Activated naive CD8-positive, alpha-beta T cell treated with anti-CD3 and anti-CD28 coated beads for 36 hours (primary cell): ENCODE measurements around the gene HMCN1. TPM values are rescaled to one million over a fixed set of nuclear protein-coding genes. Genes with fewer than 3 reads are reported as not detected.
"Not testable (repeated sequence)": the region's sequence is repeated elsewhere in the genome, so short reads cannot be mapped to it uniquely, and the experiment has no call there.

Source experiments
- DNase-seq: peaks from one replicate; pipeline ENCODE4 v3.0.0; 2021
- H3K27ac Mint-ChIP-seq: one replicate; pipeline ENCODE4 v1.8.0; 2022; ENCODE audit warnings: mild to moderate bottlenecking, moderate library complexity, mixed read lengths
- H3K27me3 Mint-ChIP-seq: one replicate; pipeline ENCODE4 v1.8.0; 2022; ENCODE audit warnings: mild to moderate bottlenecking, mixed read lengths
- H3K36me3 Mint-ChIP-seq: one replicate; pipeline ENCODE4 v1.8.0; 2021; ENCODE audit warnings: mild to moderate bottlenecking, mixed read lengths
- H3K4me1 Mint-ChIP-seq: one replicate; pipeline ENCODE4 v1.8.0; 2021; ENCODE audit warnings: mixed read lengths
- H3K4me3 Mint-ChIP-seq: one replicate; pipeline ENCODE4 v1.8.0; 2022; ENCODE audit warnings: mild to moderate bottlenecking, moderate library complexity, mixed read lengths
- H3K9me3 Mint-ChIP-seq: one replicate; pipeline ENCODE4 v1.8.0; 2022; ENCODE audit warnings: mixed read lengths
- total RNA-seq, 2 experiments: library from RNA; stranded (reverse); gene quantifications; one replicate each; pipeline ENCODE4 v1.2.3, GENCODE V29; 2021

The HMCN1 gene
- total RNA-seq, 2 experiments from 2014 or later, result 0.02 to 0.04 TPM

GRCh38 chr1:185775501-185775900 lies 41.3 kb downstream of the HMCN1 start:
- H3K27me3 Mint-ChIP-seq, result peaks cover 19% of the 10 kb centered on the region
- no peaks in the 10 kb centered on the region for H3K4me1 Mint-ChIP-seq
- DNase-seq, result no peak
- H3K9me3 Mint-ChIP-seq, result peaks cover 3% of the 10 kb centered on the region
- no peak overlapping the region for H3K27ac Mint-ChIP-seq
- no peaks in the 10 kb centered on the region for H3K36me3 Mint-ChIP-seq
- no peak overlapping the region for H3K4me3 Mint-ChIP-seq

GRCh38 chr1:185776522-185776921 lies 42.3 kb downstream of the HMCN1 start:
- DNase-seq, result no peak
- Mint-ChIP-seq H3K36me3 (no peaks in the 10 kb centered on the region), H3K4me3 (no peak overlapping the region), H3K9me3 (peaks cover 3% of the 10 kb centered on the region), H3K4me1 (no peaks in the 10 kb centered on the region), H3K27ac (no peak overlapping the region), H3K27me3 (peaks cover 15% of the 10 kb centered on the region)

- H3K4me1 Mint-ChIP-seq, H3K36me3 Mint-ChIP-seq, H3K4me3 Mint-ChIP-seq, DNase-seq, H3K27me3 Mint-ChIP-seq, H3K9me3 Mint-ChIP-seq, H3K27ac Mint-ChIP-seq: not testable (repeated sequence)
These were observed 49.7 kb downstream of the HMCN1 start for GRCh38 chr1:185783860-185784259.

- peaks cover 9% of the 10 kb centered on the region for H3K27me3 Mint-ChIP-seq
- H3K4me3 Mint-ChIP-seq, result no peak overlapping the region
- H3K4me1 Mint-ChIP-seq, result no peaks in the 10 kb centered on the region
- no peak for DNase-seq
- peaks cover 1% of the 10 kb centered on the region for H3K9me3 Mint-ChIP-seq
- H3K36me3 Mint-ChIP-seq, result no peaks in the 10 kb centered on the region
- no peak overlapping the region for H3K27ac Mint-ChIP-seq
These were observed 51.4 kb downstream of the HMCN1 start for GRCh38 chr1:185785586-185785985.

GRCh38 chr1:185786524-185786923 lies 52.3 kb downstream of the HMCN1 start:
- Mint-ChIP-seq H3K36me3 (no peaks in the 10 kb centered on the region), H3K27me3 (peaks cover 9% of the 10 kb centered on the region), H3K27ac (no peak overlapping the region), H3K9me3 (peaks cover 1% of the 10 kb centered on the region), H3K4me1 (no peaks in the 10 kb centered on the region), H3K4me3 (no peak overlapping the region)
- no peak for DNase-seq

GRCh38 chr1:185787238-185787637 lies 53.0 kb downstream of the HMCN1 start:
- H3K4me1 Mint-ChIP-seq, result no peaks in the 10 kb centered on the region
- no peak overlapping the region for H3K27ac Mint-ChIP-seq
- no peaks in the 10 kb centered on the region for H3K36me3 Mint-ChIP-seq
- H3K27me3 Mint-ChIP-seq, result peaks cover 9% of the 10 kb centered on the region
- no peak for DNase-seq
- H3K9me3 Mint-ChIP-seq, result no peaks in the 10 kb centered on the region
- H3K4me3 Mint-ChIP-seq, result no peak overlapping the region

- no peak overlapping the region for H3K4me3 Mint-ChIP-seq
- no peak for DNase-seq
These were observed 54.2 kb downstream of the HMCN1 start for GRCh38 chr1:185788386-185788785.

GRCh38 chr1:185789501-185790193 lies 55.5 kb downstream of the HMCN1 start:
- Mint-ChIP-seq H3K27ac (no peak overlapping the region), H3K4me1 (no peaks in the 10 kb centered on the region), H3K9me3 (no peaks in the 10 kb centered on the region), H3K27me3 (peaks cover 5% of the 10 kb centered on the region), H3K4me3 (no peak overlapping the region), H3K36me3 (no peaks in the 10 kb centered on the region)
- no peak for DNase-seq

More at GRCh38 chr1:185788386-185788785, 54.2 kb downstream of the HMCN1 start:
- H3K27ac Mint-ChIP-seq, result no peak overlapping the region
- no peaks in the 10 kb centered on the region for H3K4me1 Mint-ChIP-seq
- H3K9me3 Mint-ChIP-seq, result no peaks in the 10 kb centered on the region
- no peaks in the 10 kb centered on the region for H3K36me3 Mint-ChIP-seq
- H3K27me3 Mint-ChIP-seq, result peaks cover 5% of the 10 kb centered on the region

- no peaks in the 10 kb centered on the region for H3K9me3 Mint-ChIP-seq
- H3K27ac Mint-ChIP-seq, result no peak overlapping the region
- H3K27me3 Mint-ChIP-seq, result peaks cover 2% of the 10 kb centered on the region
- no peaks in the 10 kb centered on the region for H3K36me3 Mint-ChIP-seq
- no peak overlapping the region for H3K4me3 Mint-ChIP-seq
- H3K4me1 Mint-ChIP-seq, result no peaks in the 10 kb centered on the region
- DNase-seq, result no peak
These were observed 56.1 kb downstream of the HMCN1 start for GRCh38 chr1:185790194-185790735.

- Mint-ChIP-seq H3K27ac (no peak overlapping the region), H3K36me3 (no peaks in the 10 kb centered on the region)
These were observed 57.8 kb downstream of the HMCN1 start for GRCh38 chr1:185792040-185792439.

GRCh38 chr1:185794495-185794894 lies 60.3 kb downstream of the HMCN1 start:
- H3K27ac Mint-ChIP-seq, H3K4me3 Mint-ChIP-seq, H3K9me3 Mint-ChIP-seq, H3K27me3 Mint-ChIP-seq, H3K36me3 Mint-ChIP-seq, DNase-seq, H3K4me1 Mint-ChIP-seq: not testable (repeated sequence)

More at GRCh38 chr1:185792040-185792439, 57.8 kb downstream of the HMCN1 start:
- DNase-seq, result no peak
- Mint-ChIP-seq H3K4me3 (no peak overlapping the region), H3K4me1 (no peaks in the 10 kb centered on the region), H3K9me3 (no peaks in the 10 kb centered on the region), H3K27me3 (no peaks in the 10 kb centered on the region)

- Mint-ChIP-seq H3K36me3 (no peaks in the 10 kb centered on the region), H3K9me3 (peaks cover 7% of the 10 kb centered on the region), H3K4me1 (no peaks in the 10 kb centered on the region), H3K27me3 (no peaks in the 10 kb centered on the region), H3K4me3 (no peak overlapping the region), H3K27ac (no peak overlapping the region)
- DNase-seq, result no peak
These were observed 61.0 kb downstream of the HMCN1 start for GRCh38 chr1:185795181-185795580.

- Mint-ChIP-seq H3K4me1 (no peaks in the 10 kb centered on the region), H3K27ac (no peak overlapping the region), H3K27me3 (peaks cover 3% of the 10 kb centered on the region), H3K4me3 (no peak overlapping the region), H3K36me3 (no peaks in the 10 kb centered on the region), H3K9me3 (peaks cover 7% of the 10 kb centered on the region)
- DNase-seq, result no peak
These were observed 64.3 kb downstream of the HMCN1 start for GRCh38 chr1:185798505-185798904.

- no peaks in the 10 kb centered on the region for H3K4me1 Mint-ChIP-seq
These were observed 69.0 kb downstream of the HMCN1 start for GRCh38 chr1:185803241-185803640.

GRCh38 chr1:185804206-185804605 lies 70.0 kb downstream of the HMCN1 start:
- Mint-ChIP-seq H3K27me3 (peaks cover 14% of the 10 kb centered on the region), H3K4me1 (no peaks in the 10 kb centered on the region), H3K4me3 (no peak overlapping the region), H3K36me3 (no peaks in the 10 kb centered on the region), H3K27ac (no peak overlapping the region), H3K9me3 (no peaks in the 10 kb centered on the region)
- no peak for DNase-seq

More at GRCh38 chr1:185803241-185803640, 69.0 kb downstream of the HMCN1 start:
- Mint-ChIP-seq H3K27me3 (peaks cover 14% of the 10 kb centered on the region), H3K9me3 (peaks cover 3% of the 10 kb centered on the region), H3K4me3 (no peak overlapping the region), H3K27ac (no peak overlapping the region), H3K36me3 (no peaks in the 10 kb centered on the region)
- DNase-seq, result no peak

GRCh38 chr1:185804608-185805007 lies 70.4 kb downstream of the HMCN1 start:
- H3K4me1 Mint-ChIP-seq, result no peaks in the 10 kb centered on the region
- no peak overlapping the region for H3K4me3 Mint-ChIP-seq
- no peak overlapping the region for H3K27ac Mint-ChIP-seq
- H3K27me3 Mint-ChIP-seq, result peaks cover 14% of the 10 kb centered on the region
- H3K36me3 Mint-ChIP-seq, result no peaks in the 10 kb centered on the region
- no peak for DNase-seq
- H3K9me3 Mint-ChIP-seq, result no peaks in the 10 kb centered on the region
